NCI-H128 (cell line): ENCODE results near the gene INKA2.

Experiments used
- DNase-seq: peaks from one replicate; lab custom pipeline; 2025; ENCODE audit not compliant: unreplicated experiment; lab: John Stamatoyannopoulos, UW

Gene INKA2

DNA sequence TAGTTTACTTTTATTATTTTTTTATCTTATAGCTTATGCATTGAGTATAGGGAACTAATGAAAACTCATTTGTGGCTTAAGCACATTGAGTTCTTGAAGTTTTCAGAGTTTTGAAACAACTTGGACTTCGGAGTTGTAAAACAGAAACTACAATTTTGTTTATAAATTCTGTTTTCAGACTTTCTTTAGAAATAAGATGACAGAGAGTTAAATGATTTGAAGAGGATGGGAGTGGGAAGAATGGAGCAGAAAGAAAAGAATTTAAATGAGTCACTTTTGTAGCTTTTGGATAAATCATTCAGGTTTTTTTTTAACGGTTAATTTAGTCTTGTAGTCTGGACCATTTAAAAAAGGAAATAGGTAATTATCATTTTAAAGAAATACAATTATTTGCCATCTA, 32.3 kb downstream of the INKA2 start:
- DNase-seq = no peak

DNA sequence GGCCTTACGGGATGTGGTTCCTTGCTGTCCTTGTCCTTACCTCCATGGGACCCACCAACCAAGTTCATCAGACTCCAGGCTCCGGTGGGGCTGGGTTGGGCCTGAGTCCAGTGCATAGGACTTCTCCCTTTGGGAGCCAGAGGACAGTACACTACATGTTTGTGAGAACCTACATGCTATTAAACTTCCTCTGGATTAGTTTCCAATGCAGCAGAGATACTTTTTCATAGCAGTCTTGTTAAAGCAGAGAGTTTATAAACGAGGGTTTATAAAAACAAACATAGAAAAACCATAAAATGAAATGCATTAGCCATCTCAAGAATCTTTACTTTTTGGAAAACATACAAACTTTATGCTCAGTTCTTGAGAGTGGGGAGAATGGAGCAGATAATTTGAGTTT, 33.4 kb downstream of the INKA2 start:
- DNase-seq = no peak

DNA sequence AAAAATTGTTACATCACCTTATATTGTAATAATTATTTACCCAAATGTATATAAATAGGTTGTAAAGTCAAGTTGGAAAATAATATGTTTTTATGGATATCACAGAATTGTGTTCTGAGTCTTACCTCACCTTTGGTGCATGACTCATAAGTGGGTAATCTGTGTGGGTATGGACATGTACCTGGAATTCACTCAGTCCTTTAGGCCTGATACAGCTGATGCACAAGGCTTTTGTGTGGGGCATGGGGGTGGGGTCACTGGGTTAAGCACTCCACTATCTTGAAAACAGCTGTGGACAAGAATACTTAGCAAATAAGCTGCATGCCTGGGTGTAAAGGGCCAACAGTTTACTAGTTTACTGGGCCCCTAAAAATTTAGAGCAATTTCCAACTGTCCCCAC, 34.4 kb downstream of the INKA2 start:
- DNase-seq = no peak

DNA sequence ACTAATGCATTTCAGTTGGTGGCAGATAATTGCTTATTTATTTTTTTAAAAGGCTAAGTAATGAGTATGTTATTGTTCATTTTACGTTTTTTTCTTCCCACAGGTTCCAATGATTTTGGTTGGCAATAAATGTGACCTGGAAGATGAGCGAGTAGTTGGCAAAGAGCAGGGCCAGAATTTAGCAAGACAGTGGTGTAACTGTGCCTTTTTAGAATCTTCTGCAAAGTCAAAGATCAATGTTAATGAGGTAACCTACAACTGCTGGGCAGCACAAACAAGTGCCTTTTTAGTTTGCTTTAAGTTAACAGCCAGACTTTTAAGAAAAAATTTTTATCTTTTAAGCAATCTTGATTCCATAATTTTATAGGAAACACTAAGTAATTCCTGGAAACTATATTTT, 35.0 kb downstream of the INKA2 start:
- no peak for DNase-seq

DNA sequence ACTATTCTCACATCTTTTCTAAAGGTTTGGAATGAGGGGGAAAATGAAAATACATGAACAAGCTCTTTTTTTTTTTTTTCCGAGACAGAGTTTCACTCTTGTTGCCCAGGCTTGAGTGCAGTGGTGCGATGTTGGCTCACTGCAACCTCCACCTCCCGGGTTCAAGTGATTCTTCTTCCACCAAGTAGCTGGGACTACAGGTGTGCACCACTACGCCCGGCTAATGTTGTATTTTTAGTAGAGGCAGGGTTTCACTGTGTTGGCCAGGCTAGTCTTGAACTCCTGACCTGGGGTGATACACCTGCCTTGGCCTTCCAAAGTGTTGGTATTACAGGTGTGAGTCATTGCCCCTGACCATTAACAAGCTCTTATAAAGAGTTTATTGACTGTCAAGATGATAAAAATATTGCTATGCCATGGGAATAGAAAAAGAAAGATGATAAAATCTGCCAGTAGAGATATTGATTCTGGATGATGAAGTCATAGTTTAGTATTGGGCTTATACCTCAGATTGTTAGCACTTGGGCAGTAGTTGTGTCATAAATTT, 36.6 kb downstream of the INKA2 start:
- DNase-seq = no peak

DNA sequence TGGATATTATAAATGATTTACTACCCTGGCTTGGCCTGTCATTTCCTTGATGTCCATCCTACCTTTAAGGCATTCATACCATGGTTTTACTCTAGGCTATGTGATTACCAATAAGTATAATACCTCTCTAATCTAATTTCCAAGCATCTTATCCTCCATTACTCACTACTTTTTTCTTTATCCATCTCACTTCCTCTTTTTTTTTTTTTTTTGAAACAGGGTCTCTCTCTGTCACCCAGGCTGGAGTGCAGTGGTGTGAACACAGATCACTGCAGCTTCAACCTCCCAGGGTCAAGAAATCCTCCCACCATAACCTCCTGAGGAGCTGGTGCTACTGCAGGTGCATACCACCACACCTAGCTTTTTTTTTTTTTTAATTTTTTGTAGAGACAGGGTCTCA, 39.9 kb downstream of the INKA2 start:
- no peak for DNase-seq

DNA sequence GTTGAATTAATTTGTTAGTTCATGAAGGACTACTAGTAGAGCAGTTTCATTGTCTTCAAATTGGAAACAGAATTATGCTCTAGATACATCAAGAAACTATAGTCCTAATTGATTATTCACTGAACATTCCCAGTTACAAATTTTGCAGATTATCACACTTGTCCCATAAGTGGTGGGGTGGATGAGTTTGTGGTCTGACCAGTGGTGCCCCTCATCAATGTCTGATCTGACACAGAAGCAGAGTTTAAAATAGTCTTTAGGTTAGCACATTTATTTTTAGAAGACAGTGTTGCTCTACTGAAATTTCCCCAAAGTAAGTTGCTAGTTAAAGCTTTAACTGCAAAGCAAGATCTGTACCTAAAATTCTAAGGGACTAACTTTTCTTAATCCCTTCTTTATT, 42.9 kb downstream of the INKA2 start:
- DNase-seq = no peak

DNA sequence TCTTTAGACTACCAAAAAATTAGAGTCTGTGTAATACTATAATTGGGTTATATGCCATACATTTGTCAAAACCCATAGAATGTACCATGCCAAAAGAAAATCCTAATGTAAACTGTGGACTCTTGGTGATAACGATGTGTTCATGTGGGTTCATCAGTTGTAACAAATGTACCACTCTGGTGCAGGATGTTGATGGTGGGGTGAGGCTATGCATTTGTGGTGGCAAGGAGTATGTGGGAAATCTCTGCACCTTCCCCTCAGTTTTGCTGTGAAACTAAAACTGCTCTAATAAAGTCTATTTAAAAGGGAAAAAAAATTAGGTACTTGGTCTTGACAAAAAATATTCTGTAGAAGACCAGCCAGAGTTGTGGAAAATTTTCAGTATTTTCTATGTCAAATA, 43.4 kb downstream of the INKA2 start:
- DNase-seq = no peak

DNA sequence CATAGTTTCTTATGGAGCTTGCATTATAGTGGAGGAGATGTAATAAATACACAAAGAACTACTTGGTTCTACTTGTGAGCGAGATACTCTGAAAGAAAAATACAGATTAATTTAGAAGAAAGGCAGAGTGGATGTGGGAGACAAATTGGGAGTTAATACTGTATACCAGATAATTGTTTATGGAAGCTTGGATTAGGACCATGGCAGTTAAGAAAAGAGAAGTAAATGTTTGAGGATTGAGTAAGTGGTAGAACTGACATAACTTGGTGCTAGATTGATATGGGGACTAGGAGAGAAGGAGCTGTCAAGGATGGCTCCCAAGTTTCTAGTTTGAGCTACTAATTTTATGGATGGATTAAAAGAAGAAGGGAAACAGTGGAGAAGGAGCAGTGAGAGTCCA, 47.3 kb downstream of the INKA2 start:
- DNase-seq = no peak

DNA sequence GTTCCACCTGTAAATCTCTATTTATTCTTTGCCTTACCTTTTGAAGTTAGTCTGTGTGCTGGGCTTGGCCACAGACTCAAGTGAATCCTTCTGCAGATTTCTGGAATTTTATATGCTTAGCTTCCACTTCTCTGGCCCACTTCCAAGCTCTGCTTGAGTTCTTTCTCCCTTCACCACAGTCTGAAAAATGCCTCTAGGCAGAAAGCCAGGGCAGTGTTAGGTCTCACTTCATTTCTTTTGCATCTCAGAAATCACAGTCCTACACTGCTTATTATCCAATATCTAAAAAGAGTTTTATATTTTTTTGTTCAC, 48.9 kb downstream of the INKA2 start:
- no peak for DNase-seq
